Purkinje cell (primary cell): Measurements from ENCODE around the gene OR8J1. TPM values are rescaled to one million over a fixed set of nuclear protein-coding genes. Genes with fewer than 3 reads are reported as not detected.

ENCODE experiments used
- polyA plus RNA-seq: library from polyadenylated mRNA; unstranded; fragments of >200 nt; fragmentation: Nextera tagmentation; gene quantifications from 2 replicates; pipeline ENCODE4 v1.2.1, GENCODE V29; 2014

OR8J1 gene
- polyA plus RNA-seq = not detected in 2 replicates

GRCh38 chr11:56353991-56354390 is at the start of gene OR8J1:
OR8J1 (plus strand) TSS chr11:56354291; CDS start chr11:56360247, 5,956 bp downstream.

DNA sequence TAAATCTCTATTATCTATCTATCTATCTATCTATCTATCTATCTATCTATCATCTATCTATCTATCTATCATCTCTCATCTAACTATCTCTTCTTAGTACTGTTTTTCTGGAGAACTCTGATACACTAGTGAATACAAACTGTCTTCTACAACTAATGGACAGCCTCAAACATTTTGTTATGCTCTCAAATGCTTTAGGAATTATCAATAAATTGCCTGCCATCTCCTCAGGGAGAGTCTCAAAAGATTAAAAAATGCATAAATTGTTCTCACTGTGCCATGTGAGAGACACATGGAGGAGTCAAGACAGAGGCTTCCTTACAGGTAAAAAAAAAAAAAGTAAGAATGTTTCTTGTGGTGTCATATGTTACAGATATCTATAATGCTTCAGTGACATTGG is 39.2 kb upstream of the OR8J1 start, which contains the start of gene OR8K3:
OR8K3 (plus strand) TSS at position 301 of the 400 bp plus-strand sequence. CDS start 3,163 bp downstream, outside the sequence.

DNA sequence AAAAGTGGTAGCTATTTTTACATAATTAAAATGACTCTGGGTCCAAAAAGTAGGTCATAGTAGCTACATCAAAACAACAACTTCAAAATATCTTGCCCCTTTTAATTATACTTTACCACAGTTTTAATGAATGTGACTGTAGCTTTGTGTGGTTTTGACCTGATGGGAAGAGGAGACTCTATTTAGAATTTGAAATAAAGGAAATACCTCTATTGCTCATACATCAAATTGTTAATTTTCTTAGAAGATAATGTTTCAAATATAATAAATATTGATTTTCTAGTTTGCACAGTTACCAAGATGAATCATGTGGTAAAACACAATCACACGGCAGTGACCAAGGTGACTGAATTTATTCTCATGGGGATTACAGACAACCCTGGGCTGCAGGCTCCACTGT is 8.4 kb upstream of the OR8J1 start, which contains the start of gene OR8K1:
OR8K1 (plus strand) TSS at position 301 of the 400 bp plus-strand sequence; CDS start at position 301, 0 bp downstream.

GRCh38 chr11:56375324-56375723 is 21.2 kb downstream of the OR8J1 start, which contains the start of gene OR8U1:
OR8U1 (plus strand) TSS chr11:56375624; CDS start chr11:56375624, 0 bp downstream.

Other genes starting within 250 kb of the OR8J1 start
- gene OR8H3, start 231.9 kb upstream of the OR8J1 start, polyA plus RNA-seq = not detected in 2 replicates
- not detected in 2 replicates for gene OR8J3, start 214.1 kb upstream of the OR8J1 start, polyA plus RNA-seq
- gene OR8K5, start 194.0 kb upstream of the OR8J1 start, polyA plus RNA-seq = not detected in 2 replicates
- not detected in 2 replicates for gene OR5J2, start 177.7 kb upstream of the OR8J1 start, polyA plus RNA-seq
- gene OR5T2, start 120.0 kb upstream of the OR8J1 start, polyA plus RNA-seq = not detected in 2 replicates
- not detected in 2 replicates for gene OR5T3, start 102.0 kb upstream of the OR8J1 start, polyA plus RNA-seq
- not detected in 2 replicates for gene OR5T1, start 80.1 kb upstream of the OR8J1 start, polyA plus RNA-seq
- gene OR8H1, start 62.0 kb upstream of the OR8J1 start, polyA plus RNA-seq = not detected in 2 replicates
- gene OR8K3, start 39.1 kb upstream of the OR8J1 start, polyA plus RNA-seq = not detected in 2 replicates
- not detected in 2 replicates for gene OR8K1, start 8.3 kb upstream of the OR8J1 start, polyA plus RNA-seq
- gene OR8U1, start 21.3 kb downstream of the OR8J1 start, polyA plus RNA-seq = not detected in 2 replicates
- gene OR5AL1, start 58.4 kb downstream of the OR8J1 start, polyA plus RNA-seq = not detected in 2 replicates
- gene OR5M3, start 119.1 kb downstream of the OR8J1 start, polyA plus RNA-seq = not detected in 2 replicates
- not detected in 2 replicates for gene OR5M8, start 137.1 kb downstream of the OR8J1 start, polyA plus RNA-seq
- not detected in 2 replicates for gene OR5M11, start 189.0 kb downstream of the OR8J1 start, polyA plus RNA-seq
- not detected in 2 replicates for gene OR5M10, start 223.4 kb downstream of the OR8J1 start, polyA plus RNA-seq